Thoracic aorta (tissue), 2 donors: ENCODE results near the gene PGLYRP4. TPM values are rescaled to one million over a fixed set of nuclear protein-coding genes. Genes with fewer than 3 reads are reported as not detected.

Experiments
- ATAC-seq: fragments of 150-250 bp; one replicate; pipeline ENCODE4 v1.8.0; 2017; ENCODE audit warnings: low read depth; ENCODE audit not compliant: insufficient number of reproducible peaks, low FRiP score
- DNase-seq: peaks from one replicate; pipeline ENCODE4 v3.0.0-alpha.2; 2020; ENCODE audit warnings: low spot score
- H3K27ac ChIP-seq, 2 donors: fragments of 200-600 bp; sonication (generic); 1 replicate in 1 of 2; 2 replicates in 1 of 2; pipeline ENCODE4 v1.5.1; 2016; ENCODE audit warnings: mild to moderate bottlenecking in 2 of 2, moderate library complexity in 2 of 2
- H3K27me3 ChIP-seq: fragments of 200-600 bp; sonication (generic); replicated peaks from 2 replicates; pipeline ENCODE4 v1.6.0; 2016; ENCODE audit warnings: mild to moderate bottlenecking; ENCODE audit not compliant: insufficient read depth
- H3K36me3 ChIP-seq: fragments of 200-600 bp; sonication (generic); one replicate; pipeline ENCODE4 v1.5.1; 2016
- H3K4me1 ChIP-seq, 2 donors: fragments of 200-600 bp; sonication (generic); 1 replicate in 1 of 2; 2 replicates in 1 of 2; pipeline versions ENCODE4 v1.5.1 to v1.6.0; 2016; ENCODE audit warnings: low read depth in 2 of 2, mild to moderate bottlenecking in 1 of 2; ENCODE audit not compliant: control insufficient read depth in 1 of 2
- H3K4me3 ChIP-seq: fragments of 200-600 bp; sonication (generic); 2 replicates; pipeline ENCODE4 v1.5.1; 2016; ENCODE audit warnings: mild to moderate bottlenecking
- H3K9me3 ChIP-seq: fragments of 200-600 bp; sonication (generic); 2 replicates; pipeline ENCODE4 v1.5.1; 2016
- CTCF ChIP-seq: fragments of 200-600 bp; sonication (generic); IDR thresholded peaks from one replicate; pipeline ENCODE4 v1.5.1; 2019; ENCODE audit warnings: antibody characterized with exemption
- total RNA-seq, 2 donors: library from RNA; depleted of rRNA; stranded (reverse); fragments of >200 nt; gene quantifications; one replicate each; pipeline versions ENCODE4 v1.1.0 to v1.2.3, GENCODE V29; 2016

Gene PGLYRP4
- total RNA-seq, 2 donors from 2014 or later: not detected

GRCh38 chr1:153364766-153365666 is 16.4 kb upstream of the PGLYRP4 start:
- H3K36me3 ChIP-seq: no peaks in the 10 kb centered on the region
- no peaks in the 10 kb centered on the region for H3K27me3 ChIP-seq
- no peak for TF ChIP-seq CTCF
- H3K4me1 ChIP-seq: no peaks in the 10 kb centered on the region
- H3K4me3 ChIP-seq: no peak overlapping the region
- DNase-seq: no peak
- no peak overlapping the region for H3K27ac ChIP-seq
- no peak for ATAC-seq
- no peaks in the 10 kb centered on the region for H3K9me3 ChIP-seq

- H3K9me3 ChIP-seq: no peaks in the 10 kb centered on the region
- no peak overlapping the region for H3K27ac ChIP-seq
- TF ChIP-seq CTCF: no peak
- ATAC-seq (no peak), DNase-seq (no peak)
- H3K27me3 ChIP-seq: no peaks in the 10 kb centered on the region
- no peak overlapping the region for H3K4me3 ChIP-seq
- H3K4me1 ChIP-seq: no peaks in the 10 kb centered on the region
- H3K36me3 ChIP-seq: no peaks in the 10 kb centered on the region
Measured at GRCh38 chr1:153364156-153364555, 15.5 kb upstream of the PGLYRP4 start.

GRCh38 chr1:153363641-153364040 is 15.0 kb upstream of the PGLYRP4 start:
- Histone ChIP-seq H3K27me3 (no peaks in the 10 kb centered on the region), H3K4me3 (no peak overlapping the region), H3K27ac (no peak overlapping the region), H3K4me1 (no peaks in the 10 kb centered on the region), H3K9me3 (no peaks in the 10 kb centered on the region), H3K36me3 (no peaks in the 10 kb centered on the region)
- ATAC-seq: no peak
- no peak for TF ChIP-seq CTCF
- no peak for DNase-seq

GRCh38 chr1:153362187-153362775 is 13.6 kb upstream of the PGLYRP4 start:
- no peak overlapping the region for H3K27ac ChIP-seq
- no peaks in the 10 kb centered on the region for H3K9me3 ChIP-seq
- DNase-seq: no peak
- no peak for TF ChIP-seq CTCF
- ATAC-seq: no peak
- H3K4me1 ChIP-seq: no peaks in the 10 kb centered on the region
- H3K27me3 ChIP-seq: no peaks in the 10 kb centered on the region
- no peak overlapping the region for H3K4me3 ChIP-seq
- H3K36me3 ChIP-seq: no peaks in the 10 kb centered on the region

- no peak for TF ChIP-seq CTCF
- ATAC-seq (no peak), DNase-seq (no peak)
- Histone ChIP-seq H3K27ac (no peak overlapping the region), H3K27me3 (no peaks in the 10 kb centered on the region), H3K9me3 (no peaks in the 10 kb centered on the region), H3K36me3 (no peaks in the 10 kb centered on the region), H3K4me3 (no peak overlapping the region), H3K4me1 (no peaks in the 10 kb centered on the region)
Measured at GRCh38 chr1:153361480-153362109, 13.0 kb upstream of the PGLYRP4 start.
